ENCODE results near the gene ARSK. TPM values are rescaled to one million over a fixed set of nuclear protein-coding genes. Genes with fewer than 3 reads are reported as not detected.

ARSK gene
- total RNA-seq, 1 experiment from 2014 or later, result 13.6 TPM

DNA sequence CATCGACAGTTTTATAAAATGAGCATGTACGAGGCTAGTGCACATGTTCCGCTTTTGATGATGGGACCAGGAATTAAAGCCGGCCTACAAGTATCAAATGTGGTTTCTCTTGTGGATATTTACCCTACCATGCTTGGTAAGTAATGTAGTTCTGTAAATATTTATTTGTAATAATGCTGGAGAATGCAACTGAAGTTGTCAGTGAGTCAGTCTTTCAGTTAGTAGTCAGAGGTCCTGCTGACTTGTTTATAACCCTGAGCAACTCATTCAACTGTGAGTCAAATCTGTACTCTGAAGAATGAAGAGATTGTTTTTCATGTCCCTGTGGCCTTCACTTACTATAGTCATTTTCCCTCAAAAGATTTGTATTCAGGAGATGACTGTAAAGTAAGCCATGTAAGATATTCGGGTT is 36.6 kb downstream of the ARSK start:
- Histone ChIP-seq H3K36me3 (replicated peaks; ENCODE audit: control insufficient read depth, insufficient read depth, low read length) (no peaks in the 10 kb centered on the region), H3K4me3 (ENCODE audit: insufficient read depth, low read depth, low read length) (no peak overlapping the region), H3K27me3 (ENCODE audit: control insufficient read depth, insufficient read depth, low read length) (no peaks in the 10 kb centered on the region)
- DNase-seq, result no peak

DNA sequence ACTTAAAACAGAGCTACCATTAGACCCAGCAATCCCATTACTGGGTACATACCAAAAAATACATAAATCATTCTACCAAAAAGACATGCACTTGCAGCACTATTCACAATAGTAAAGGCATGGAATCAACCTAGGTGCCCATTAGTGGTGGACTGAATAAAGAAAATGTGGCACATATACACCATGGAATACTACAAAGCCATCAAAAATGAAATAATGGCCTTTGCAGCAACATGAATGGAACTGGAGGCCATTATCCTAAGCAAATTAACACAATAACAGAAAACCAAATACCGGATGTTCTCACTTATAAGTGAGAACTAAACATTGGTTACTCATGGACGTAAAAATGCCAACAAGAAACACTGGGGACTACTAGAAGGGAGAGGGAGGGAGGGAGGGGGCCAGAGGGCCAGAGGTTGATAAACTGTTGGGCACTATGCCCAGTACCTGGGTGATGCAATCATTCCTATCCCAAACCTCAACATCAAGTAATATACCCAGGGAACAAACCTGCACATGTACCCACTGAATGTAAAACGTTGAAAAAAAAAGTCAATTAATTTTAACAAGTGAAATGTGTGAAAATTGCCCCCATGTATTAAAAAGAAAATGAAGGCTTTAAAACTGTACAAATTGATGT is 40.5 kb downstream of the ARSK start:
- DNase-seq, result no peak
- no peaks in the 10 kb centered on the region for H3K36me3 ChIP-seq (replicated peaks; ENCODE audit: control insufficient read depth, insufficient read depth, low read length)
- H3K4me3 ChIP-seq (ENCODE audit: insufficient read depth, low read depth, low read length), result no peak overlapping the region
- H3K27me3 ChIP-seq (ENCODE audit: control insufficient read depth, insufficient read depth, low read length), result no peaks in the 10 kb centered on the region

DNA sequence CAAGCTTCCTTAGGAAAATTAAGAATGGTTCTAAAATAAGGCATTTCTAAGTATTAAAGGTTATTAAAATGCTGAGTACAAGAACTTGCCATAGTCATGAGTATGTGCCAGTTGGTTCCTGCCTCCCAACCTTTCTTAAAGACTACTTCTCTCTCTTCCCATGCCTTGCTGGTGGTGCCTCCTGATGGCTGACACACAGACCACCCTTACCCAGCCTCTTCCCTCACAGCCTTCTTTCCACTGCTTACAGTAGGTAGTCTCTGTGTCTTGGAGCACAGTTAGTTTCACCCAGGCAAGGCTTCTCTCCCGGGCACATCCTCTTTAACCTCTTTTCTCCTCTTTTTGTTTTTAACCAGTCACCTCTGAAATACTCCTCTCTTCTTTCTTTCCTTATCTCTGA is 44.4 kb downstream of the ARSK start:
- DNase-seq, result no peak
- H3K27me3 ChIP-seq (ENCODE audit: control insufficient read depth, insufficient read depth, low read length), result no peaks in the 10 kb centered on the region

DNA sequence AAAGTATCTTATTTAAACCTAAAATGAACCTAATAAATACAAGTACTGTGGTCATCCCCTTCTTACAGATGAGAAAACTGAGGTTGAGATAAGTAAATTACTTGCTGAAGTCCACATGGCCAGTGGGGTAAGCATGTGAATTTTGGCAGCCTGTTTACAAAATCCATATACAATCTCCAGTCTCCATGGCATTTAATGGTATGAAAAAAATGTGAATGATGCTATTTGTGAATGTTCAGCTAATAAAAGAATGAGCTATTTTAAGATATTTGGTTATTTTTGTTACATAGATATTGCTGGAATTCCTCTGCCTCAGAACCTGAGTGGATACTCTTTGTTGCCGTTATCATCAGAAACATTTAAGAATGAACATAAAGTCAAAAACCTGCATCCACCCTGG is 45.7 kb downstream of the ARSK start:
- H3K27me3 ChIP-seq (ENCODE audit: control insufficient read depth, insufficient read depth, low read length), result no peaks in the 10 kb centered on the region
- no peak for DNase-seq

More for the DNA sequence above, 44.4 kb downstream of the ARSK start:
- no peak overlapping the region for H3K4me3 ChIP-seq (ENCODE audit: insufficient read depth, low read depth, low read length)
- H3K36me3 ChIP-seq (replicated peaks; ENCODE audit: control insufficient read depth, insufficient read depth, low read length), result peaks cover 2% of the 10 kb centered on the region

DNA sequence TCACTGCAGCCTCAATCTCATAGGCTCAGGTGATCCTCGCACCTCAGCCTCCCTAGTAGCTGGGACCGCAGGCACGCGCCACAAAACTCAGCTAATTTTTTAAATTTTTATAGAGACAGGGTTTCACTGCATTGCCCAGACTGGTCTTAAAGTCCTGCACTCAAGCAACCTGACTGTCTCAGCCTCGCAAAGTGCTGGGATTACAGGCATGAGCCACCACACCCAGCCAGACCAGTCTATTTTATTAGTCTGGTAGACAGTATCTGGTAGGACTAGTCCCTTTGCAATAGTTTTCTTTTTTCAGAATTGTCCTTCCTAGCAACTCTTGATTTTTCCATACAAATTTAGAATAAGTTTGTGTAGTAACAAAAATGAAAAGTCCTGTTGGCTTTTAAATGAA is 50.9 kb downstream of the ARSK start:
- DNase-seq, result no peak

More for the DNA sequence above, 45.7 kb downstream of the ARSK start:
- Histone ChIP-seq H3K4me3 (ENCODE audit: insufficient read depth, low read depth, low read length) (no peak overlapping the region), H3K36me3 (replicated peaks; ENCODE audit: control insufficient read depth, insufficient read depth, low read length) (peaks cover 2% of the 10 kb centered on the region)

DNA sequence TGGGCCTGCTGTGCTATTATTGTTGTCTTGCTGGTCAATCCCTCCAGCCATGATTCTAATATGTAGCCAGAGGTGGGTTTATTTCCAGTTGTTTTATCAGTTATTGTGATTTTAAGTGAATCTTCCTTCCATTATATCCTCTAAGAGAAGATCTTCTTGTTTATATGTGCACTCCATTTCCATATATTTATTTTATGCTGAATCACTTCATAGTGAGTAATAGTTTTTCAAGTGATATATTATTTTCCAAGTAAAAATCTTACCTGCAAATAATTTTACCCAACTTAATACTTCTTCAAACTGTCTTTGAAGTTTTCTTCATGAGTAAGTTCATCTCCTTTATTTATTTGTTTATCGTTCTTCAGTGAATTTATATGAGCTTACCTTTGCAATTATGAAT is 51.5 kb downstream of the ARSK start:
- no peak for DNase-seq
- Histone ChIP-seq H3K27me3 (ENCODE audit: control insufficient read depth, insufficient read depth, low read length) (no peaks in the 10 kb centered on the region), H3K4me3 (ENCODE audit: insufficient read depth, low read depth, low read length) (no peak overlapping the region), H3K36me3 (replicated peaks; ENCODE audit: control insufficient read depth, insufficient read depth, low read length) (no peaks in the 10 kb centered on the region; the same call in none of the 2 replicates)

More for the DNA sequence above, 50.9 kb downstream of the ARSK start:
- peaks cover 2% of the 10 kb centered on the region for H3K36me3 ChIP-seq (replicated peaks; ENCODE audit: control insufficient read depth, insufficient read depth, low read length)
- H3K4me3 ChIP-seq (ENCODE audit: insufficient read depth, low read depth, low read length), result no peak overlapping the region
- no peaks in the 10 kb centered on the region for H3K27me3 ChIP-seq (ENCODE audit: control insufficient read depth, insufficient read depth, low read length)

DNA sequence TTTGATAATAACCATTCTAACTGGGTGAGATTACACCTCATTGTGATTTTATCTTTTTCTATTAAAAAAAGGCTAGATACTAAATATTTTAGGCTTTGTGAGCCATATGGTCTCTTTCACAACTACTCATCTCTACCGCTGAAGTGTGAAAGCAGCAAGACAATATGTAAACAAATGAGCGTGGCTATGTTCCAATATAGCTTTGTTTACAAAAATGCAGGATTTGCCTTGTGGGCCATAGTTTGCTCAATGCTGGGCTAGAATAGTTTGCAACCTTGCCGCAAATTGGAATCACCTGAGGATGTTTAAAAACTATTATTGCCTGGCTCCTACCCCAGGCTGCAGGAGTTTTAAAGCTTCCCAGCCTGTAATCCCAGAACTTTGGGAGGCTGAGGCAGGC is 54.8 kb downstream of the ARSK start:
- DNase-seq, result no peak
- Histone ChIP-seq H3K27me3 (ENCODE audit: control insufficient read depth, insufficient read depth, low read length) (no peaks in the 10 kb centered on the region), H3K4me3 (ENCODE audit: insufficient read depth, low read depth, low read length) (no peak overlapping the region), H3K36me3 (replicated peaks; ENCODE audit: control insufficient read depth, insufficient read depth, low read length) (no peaks in the 10 kb centered on the region; the same call in 1 of the 2 replicates)

DNA sequence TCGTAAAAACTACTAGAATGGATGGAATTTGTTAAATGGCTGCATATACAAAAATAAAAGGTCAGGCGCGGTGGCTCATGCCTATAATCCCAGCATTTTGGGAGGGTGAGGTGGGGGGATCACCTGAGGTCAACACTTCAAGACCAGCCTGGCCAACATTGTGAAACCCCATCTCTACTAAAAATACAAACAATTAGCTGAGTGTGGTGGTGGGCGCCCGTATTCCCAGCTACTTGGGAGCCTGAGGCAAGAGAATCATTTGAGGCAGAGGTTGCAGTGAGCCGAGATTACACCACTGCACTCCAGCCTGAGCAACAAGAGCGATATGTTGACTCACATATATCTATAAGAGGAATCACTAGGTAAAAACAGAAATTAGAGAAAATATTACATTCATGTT is 55.6 kb downstream of the ARSK start:
- Histone ChIP-seq H3K27me3 (ENCODE audit: control insufficient read depth, insufficient read depth, low read length) (no peaks in the 10 kb centered on the region), H3K4me3 (ENCODE audit: insufficient read depth, low read depth, low read length) (no peak overlapping the region), H3K36me3 (replicated peaks; ENCODE audit: control insufficient read depth, insufficient read depth, low read length) (no peaks in the 10 kb centered on the region)
- DNase-seq, result no peak

DNA sequence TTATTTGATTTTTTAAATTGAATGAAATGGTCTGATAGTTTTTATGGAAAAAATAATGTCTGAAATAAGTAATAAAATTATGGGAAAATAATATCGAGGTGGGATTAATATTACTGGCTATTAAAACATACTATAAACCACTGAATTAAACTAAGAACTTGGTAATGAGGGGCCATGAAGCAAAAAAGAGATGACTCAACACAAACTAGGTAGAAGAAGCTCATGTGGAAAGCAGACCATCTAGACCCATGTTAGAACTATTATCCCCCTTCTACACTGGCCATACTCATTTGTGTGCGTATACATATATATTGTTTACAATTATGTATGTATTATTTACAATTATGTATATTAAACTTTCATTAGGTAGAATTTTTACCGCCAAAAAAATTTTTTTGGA is 56.5 kb downstream of the ARSK start:
- no peaks in the 10 kb centered on the region for H3K27me3 ChIP-seq (ENCODE audit: control insufficient read depth, insufficient read depth, low read length)
- no peak overlapping the region for H3K4me3 ChIP-seq (ENCODE audit: insufficient read depth, low read depth, low read length)
- DNase-seq, result no peak
- no peaks in the 10 kb centered on the region for H3K36me3 ChIP-seq (replicated peaks; ENCODE audit: control insufficient read depth, insufficient read depth, low read length)

DNA sequence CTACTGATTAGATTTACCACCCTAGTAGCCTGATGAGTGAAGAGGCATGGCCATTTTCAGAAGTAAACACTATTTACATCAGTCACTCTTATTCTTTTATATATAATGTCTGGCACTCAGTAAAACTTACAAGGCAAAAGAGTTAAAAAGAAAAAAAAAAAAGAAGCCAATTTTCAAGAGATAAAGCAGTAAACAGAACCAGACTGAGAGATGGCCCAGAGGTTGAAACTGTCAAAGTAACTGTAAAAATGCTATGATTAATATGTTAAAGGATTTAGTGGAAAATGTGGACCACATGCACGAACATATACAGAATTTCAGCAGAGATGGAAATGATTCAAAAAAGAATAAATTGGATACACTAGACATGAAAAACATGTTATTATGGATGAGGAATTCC is 58.6 kb downstream of the ARSK start:
- H3K27me3 ChIP-seq (ENCODE audit: control insufficient read depth, insufficient read depth, low read length), result peaks cover 9% of the 10 kb centered on the region
- H3K36me3 ChIP-seq (replicated peaks; ENCODE audit: control insufficient read depth, insufficient read depth, low read length), result no peaks in the 10 kb centered on the region
- no peak for DNase-seq
- H3K4me3 ChIP-seq (ENCODE audit: insufficient read depth, low read depth, low read length), result no peak overlapping the region

DNA sequence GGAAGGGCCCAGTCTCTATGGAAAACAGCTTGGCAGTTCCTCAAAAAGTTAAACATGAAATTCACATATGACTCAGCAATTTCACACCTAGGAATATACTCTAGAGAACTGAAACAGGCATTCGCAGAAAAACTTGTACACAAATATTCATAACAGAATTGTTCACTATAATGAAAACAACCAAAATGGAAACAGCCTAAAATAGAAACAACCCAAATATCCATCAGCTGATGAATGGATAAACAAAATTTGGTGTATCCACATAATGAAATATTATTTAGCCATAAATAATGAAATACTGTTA is 60.2 kb downstream of the ARSK start:
- Histone ChIP-seq H3K36me3 (replicated peaks; ENCODE audit: control insufficient read depth, insufficient read depth, low read length) (no peaks in the 10 kb centered on the region), H3K4me3 (ENCODE audit: insufficient read depth, low read depth, low read length) (no peak overlapping the region)
- no peak for DNase-seq

DNA sequence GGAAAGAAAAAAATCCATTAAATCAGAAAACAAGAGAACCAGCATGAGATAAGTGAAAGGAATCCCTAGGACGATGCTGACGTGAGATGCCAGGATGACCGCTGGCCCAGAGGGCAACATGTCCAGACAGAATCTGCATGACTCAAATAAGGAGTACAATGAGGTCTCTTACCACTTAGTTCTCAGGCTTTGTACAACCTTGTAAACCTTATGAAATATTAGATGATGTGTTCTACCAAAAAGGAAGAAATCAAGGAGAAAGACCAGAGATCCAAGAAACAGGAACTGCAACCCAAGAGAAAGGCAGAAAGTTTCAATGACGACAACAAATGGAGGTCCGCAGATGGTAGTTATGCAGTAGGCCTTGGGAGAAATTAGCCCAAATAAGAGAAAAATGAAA is 62.2 kb downstream of the ARSK start:
- H3K27me3 ChIP-seq (ENCODE audit: control insufficient read depth, insufficient read depth, low read length), result peaks cover 43% of the 10 kb centered on the region
- no peaks in the 10 kb centered on the region for H3K36me3 ChIP-seq (replicated peaks; ENCODE audit: control insufficient read depth, insufficient read depth, low read length)
- no peak overlapping the region for H3K4me3 ChIP-seq (ENCODE audit: insufficient read depth, low read depth, low read length)
- no peak for DNase-seq

More for the DNA sequence above, 60.2 kb downstream of the ARSK start:
- H3K27me3 ChIP-seq (ENCODE audit: control insufficient read depth, insufficient read depth, low read length), result peaks cover 25% of the 10 kb centered on the region

DNA sequence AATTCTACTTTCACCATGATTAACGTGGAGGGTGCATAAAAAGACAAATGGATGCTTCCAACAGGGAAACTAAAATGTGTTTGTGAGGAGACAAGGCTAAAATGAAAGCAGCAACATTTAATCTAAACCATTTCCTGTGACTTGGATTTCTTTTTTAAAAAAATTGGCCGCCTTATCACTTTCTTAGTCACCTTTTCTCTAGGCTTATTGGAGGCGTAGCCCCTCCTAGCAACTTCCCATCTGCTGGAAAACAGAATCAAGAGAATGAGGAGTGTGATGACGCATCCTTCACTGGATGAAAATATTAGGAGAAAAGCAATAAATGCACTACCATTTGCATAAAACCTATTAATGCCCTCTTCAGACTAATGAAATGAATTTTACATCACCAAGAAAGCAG is 64.2 kb downstream of the ARSK start:
- peaks cover 56% of the 10 kb centered on the region for H3K27me3 ChIP-seq (ENCODE audit: control insufficient read depth, insufficient read depth, low read length)
- H3K36me3 ChIP-seq (replicated peaks; ENCODE audit: control insufficient read depth, insufficient read depth, low read length), result no peaks in the 10 kb centered on the region
- no peak for DNase-seq
- no peak overlapping the region for H3K4me3 ChIP-seq (ENCODE audit: insufficient read depth, low read depth, low read length)

DNA sequence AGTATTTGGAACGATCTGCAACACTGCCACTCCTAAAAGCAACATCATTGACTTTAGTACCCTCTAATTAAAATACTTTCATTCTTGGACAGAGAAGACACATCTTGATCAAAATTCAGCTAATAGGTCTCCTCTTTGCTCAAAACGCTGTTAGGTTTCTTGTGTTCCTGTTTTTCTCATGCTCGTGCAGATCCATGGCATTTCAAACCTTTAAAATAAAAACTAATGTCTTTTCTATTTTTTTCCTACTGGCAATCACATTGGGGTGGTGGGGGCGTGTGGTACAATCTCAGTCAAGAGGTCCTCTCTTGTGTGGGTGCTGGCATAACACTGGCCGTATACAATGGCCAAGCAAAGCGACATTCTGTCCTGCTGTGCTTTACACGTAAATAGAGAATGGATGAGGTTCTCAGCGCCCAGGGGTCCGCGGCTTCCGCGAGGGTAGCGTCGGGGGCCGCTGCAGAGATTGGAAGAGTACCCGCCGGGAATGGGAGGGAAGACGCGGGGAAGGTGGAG is 64.7 kb downstream of the ARSK start:
- Histone ChIP-seq H3K36me3 (replicated peaks; ENCODE audit: control insufficient read depth, insufficient read depth, low read length) (no peaks in the 10 kb centered on the region), H3K4me3 (ENCODE audit: insufficient read depth, low read depth, low read length) (peak overlapping the region; percentile 56), H3K27me3 (ENCODE audit: control insufficient read depth, insufficient read depth, low read length) (peaks cover 56% of the 10 kb centered on the region)
- no peak for DNase-seq

DNA sequence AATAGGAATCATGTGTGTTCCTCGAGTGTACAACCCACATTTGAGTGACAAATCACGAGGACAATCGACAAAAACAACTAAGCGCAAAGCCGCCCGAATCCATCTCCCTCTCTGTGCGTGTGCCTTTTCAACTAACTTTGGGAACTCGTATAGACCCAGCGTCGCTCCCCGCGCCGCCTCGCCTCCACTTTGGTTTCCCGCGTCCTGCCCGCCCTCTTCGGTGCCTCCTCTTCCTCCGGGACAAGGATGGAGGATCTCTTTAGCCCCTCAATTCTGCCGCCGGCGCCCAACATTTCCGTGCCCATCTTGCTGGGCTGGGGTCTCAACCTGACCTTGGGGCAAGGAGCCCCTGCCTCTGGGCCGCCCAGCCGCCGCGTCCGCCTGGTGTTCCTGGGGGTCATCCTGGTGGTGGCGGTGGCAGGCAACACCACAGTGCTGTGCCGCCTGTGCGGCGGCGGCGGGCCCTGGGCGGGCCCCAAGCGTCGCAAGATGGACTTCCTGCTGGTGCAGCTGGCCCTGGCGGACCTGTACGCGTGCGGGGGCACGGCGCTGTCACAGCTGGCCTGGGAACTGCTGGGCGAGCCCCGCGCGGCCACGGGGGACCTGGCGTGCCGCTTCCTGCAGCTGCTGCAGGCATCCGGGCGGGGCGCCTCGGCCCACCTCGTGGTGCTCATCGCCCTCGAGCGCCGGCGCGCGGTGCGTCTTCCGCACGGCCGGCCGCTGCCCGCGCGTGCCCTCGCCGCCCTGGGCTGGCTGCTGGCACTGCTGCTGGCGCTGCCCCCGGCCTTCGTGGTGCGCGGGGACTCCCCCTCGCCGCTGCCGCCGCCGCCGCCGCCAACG is 65.3 kb downstream of the ARSK start, which contains the start of gene GPR150:
Gene GPR150 (plus strand): TSS at position 58 of the 840 bp plus-strand sequence. CDS start 189 bp downstream, at position 247.
- H3K27me3 ChIP-seq (ENCODE audit: control insufficient read depth, insufficient read depth, low read length), result peaks cover 56% of the 10 kb centered on the region
- no peaks in the 10 kb centered on the region for H3K36me3 ChIP-seq (replicated peaks; ENCODE audit: control insufficient read depth, insufficient read depth, low read length)
- peak; percentile 72 for DNase-seq
- H3K4me3 ChIP-seq (ENCODE audit: insufficient read depth, low read depth, low read length), result peak within 1 kb of the TSS; percentile 56

Measured in H7 (cell line).